Stimulated activated CD8-positive, alpha-beta memory T cell treated with anti-CD3 and anti-CD28 coated beads, Interleukin-4, amount 100 ng/mL, for 4 hours (primary cell): ENCODE measurements around the gene RAB40C.

ENCODE experiments used
- DNase-seq, 2 donors: peaks; one replicate each; pipeline ENCODE4 v3.0.0-alpha.2; 2020; ENCODE audit warnings: low read depth in 2 of 2, low spot score in 1 of 2

The RAB40C gene

DNA sequence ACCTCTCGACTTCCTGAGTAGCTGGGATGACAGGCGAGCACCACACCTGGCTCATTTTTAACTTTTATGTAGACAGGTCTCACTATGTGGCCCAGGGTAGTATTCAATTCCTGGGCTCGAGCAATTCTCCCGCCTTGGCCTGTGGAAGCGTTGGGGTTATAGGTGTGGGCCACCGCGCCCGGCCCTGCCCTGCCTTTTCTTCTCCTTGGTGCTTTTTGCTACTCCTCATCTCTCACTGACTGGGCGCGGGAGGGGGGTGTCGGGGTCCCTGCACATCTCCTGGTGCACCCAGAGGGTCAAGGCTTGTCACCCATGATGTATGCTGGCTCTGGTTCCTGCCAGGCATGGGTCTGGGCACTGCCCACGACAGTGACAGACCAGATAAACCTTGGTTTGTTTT is 54.7 kb downstream of the RAB40C start:
- DNase-seq, result no peak

DNA sequence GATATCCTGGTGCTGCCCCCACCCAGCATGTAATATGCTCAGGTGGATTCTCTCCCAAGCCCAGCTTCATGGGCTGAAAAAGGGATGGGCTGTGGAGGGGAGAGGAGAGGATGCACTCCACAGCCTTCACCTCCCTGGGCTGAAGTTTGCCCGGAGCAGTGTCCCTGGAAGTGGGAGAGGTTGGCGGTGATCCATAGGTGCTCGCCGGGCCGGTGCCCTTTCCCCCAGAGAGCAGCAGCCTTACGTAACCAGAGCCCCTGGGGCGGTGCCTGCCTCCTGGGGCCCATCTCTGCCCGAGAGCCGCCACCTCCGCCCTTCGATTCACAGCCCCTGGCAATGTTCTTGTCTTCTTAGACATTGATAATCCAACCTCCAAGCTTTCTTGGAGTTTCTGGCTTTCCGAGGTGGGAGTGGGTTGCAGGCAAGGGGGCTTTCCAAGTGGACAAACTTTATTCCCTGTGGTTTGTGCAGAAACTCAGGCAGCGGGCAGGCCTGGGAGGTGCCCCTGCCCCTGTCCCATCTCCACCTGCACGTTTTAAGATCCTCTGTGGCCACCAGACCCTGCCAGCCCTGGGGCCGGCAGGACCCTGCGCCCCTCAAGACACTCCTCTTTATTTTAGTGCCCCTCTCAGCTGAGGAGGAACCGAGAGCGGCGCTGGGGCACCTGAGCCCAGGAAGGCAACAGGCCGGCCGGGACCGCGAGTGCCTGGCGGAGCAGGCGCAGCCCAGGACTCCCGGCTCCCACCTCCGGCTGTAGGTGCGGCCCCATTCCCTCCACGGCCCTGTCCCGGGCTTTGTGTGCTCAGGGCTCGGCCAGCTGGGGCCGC is 56.2 kb downstream of the RAB40C start:
- no peak for DNase-seq

DNA sequence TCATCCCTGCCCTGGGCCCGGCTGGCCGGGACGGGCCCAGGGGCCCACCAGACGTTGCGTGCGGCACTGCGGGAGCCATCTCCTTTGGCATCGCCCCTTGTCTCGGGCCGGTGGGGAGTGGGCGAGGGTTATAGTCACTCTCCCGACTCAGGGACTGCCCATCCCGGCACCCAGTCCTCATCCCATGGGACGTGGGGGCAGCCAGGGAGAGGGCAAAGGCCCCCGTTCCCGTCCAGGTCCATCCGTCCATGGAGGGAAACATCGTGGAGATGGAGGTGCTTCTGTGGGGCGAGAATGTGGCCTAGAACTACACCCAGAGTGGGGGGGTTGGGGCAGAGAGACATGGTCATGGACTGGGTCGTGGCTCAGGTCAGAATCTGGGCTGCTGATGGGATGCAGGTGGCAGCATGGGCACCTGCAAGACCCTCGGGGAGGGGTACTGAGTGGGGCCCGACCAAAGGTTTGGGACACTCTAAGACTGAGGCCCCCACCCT is 56.9 kb downstream of the RAB40C start:
- DNase-seq, result no peak

DNA sequence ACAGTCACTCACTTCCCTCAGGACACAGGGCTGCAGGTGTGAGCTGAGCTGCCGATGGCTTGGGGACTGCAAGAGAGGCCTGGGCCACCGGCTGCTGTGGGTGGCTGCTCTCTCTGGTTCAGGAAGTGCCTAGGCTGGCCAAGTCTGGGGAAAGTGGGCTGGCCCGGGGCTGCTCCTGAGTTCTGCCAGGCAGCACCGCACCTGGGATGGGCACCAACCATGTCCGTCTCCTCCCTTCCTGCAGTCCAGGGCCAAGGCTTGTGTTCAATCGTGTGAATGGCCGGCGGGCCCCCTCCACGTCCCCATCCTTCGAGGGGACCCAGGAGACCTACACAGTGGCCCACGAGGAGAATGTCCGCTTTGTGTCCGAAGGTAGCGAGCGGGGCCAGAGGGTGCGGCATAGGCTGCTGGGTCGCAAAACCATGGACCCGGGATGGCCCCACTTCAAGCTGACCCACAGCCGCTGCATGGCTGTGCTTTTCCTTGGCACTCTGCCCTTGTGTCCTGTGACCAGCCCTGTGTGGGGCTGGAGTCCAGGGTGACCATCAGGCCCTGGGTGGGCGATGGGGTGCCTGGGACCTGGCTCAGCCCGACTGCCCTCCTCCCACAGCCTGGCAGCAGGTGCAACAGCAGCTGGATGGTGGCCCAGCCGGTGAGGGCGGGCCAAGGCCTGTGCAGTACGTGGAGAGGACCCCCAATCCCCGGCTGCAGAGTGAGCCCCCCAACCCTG is 57.5 kb downstream of the RAB40C start:
- no peak for DNase-seq

DNA sequence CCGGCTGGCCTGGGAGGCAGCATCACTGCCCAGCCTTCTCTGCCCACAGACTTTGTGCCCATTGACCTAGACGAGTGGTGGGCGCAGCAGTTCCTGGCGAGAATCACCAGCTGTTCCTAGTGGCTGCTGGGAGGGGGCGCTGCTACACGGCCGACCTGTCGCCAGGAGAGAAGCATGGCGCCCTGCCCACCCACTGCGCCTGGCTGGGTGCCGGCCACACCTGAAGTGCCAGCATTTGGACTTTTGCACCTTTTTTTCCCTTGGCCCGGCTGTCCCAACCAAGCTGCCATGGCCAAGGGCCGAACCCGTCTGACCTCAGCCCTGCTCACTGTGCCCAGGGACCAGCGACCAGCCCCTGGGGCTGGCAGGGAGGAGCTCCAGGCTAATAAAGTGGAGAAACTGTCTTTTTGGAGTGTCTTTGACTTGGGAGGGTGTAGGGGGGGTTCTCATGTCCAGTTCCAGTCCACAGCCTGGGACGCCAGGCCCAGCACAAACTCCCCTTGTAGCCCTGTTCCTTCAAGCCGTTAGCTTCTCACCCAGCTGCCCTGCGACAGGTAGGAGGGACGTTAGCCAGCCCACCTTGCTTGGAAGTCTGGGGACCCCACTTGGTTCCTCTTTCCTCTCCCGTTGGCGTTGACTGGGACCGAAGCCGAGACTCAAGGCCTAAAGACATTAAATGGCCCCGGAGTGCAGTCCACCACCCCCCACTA is 58.4 kb downstream of the RAB40C start:
- DNase-seq, result no peak

GRCh38 chr16:648781-649589 is 59.1 kb downstream of the RAB40C start, which contains the start of gene WDR90:
TSS of gene WDR90 (plus strand) at chr16:649365. CDS start at chr16:649417, 52 bp downstream.
- DNase-seq, result peak; percentile 86 to 87

GRCh38 chr16:649631-650030 is 59.8 kb downstream of the RAB40C start:
- DNase-seq, result no peak

DNA sequence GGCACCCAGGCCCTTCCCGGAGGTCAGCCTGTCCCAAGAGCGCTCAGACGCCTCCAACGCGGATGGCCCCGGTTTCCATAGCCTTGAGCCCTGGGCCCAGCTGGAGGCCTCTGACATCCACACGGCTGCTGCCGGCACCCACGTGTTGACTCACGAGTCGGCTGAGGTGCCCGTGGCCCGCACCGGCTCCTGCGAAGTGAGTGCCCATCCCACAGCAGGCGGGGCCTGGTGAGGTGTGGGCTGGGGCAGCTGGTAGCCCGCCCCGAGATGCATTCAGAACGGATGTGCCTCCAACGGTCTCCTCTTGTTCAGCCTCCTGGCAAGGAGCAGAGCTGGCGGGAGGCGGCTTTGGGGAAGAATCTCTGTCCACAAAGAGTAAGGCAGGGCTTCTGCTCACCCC is 62.0 kb downstream of the RAB40C start:
- DNase-seq, result no peak

DNA sequence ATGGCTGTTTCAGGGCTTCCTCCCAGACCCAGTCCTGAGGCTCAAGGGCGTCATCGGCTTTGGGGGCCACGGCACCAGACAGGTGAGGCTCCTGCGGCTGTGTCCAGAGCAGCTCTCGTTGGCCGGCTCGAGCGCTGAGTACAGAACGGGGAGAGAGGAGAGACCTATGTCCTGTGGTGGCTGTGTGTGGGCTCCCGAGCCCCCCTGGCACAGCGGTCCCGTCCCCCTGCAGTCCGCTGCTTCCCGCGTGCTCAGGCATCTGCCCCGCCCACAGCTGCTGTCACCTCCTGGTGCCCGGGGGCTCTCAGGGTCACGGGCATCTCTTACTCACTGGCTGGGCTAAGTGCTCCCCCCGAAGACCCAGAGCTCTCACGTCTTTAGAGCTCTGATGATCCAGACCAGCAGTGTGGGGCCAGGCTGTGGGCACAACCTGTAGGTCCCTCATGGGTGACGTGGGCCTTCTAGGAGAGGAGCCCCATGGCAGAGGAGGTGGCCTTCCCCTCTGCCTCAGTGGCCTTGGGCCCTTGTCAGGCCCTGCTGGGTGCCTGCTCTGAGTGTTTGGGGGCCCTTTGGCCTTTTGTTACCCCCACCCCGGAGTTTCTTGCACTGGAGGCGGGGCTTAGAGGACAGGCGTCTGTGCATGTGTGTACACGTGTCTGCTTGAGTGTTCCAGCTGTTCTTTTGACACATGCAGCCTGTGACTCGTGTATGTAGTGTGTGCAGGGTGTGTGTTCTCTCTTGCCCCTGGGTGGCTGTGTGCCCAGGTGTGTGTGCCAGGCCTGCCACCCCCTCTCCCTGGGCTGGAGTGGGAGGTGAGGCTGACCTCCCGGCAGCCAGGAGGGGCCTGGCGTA is 62.8 kb downstream of the RAB40C start:
- no peak for DNase-seq

DNA sequence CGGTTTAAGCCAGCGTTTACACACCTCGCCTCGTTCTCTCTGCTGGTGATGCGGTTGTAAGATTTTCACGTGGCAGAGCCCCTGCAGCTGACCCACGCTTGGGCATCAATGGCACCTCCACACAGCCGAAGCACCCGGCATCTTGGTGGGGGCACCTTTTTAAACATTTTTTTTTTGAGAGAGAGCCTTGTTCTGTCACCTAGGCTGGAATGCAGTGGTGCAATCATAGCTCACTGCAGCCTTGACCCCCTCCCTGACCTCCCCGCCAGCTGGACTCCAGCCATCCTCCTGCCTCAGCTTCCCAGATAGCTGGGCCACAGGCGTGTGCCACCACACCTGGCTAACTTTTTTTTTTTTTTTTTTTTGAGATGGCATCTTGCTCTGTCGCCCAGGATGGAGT is 64.2 kb downstream of the RAB40C start:
- DNase-seq, result no peak

GRCh38 chr16:657487-657886 is 67.6 kb downstream of the RAB40C start:
- DNase-seq, result no peak

GRCh38 chr16:658679-659571 is 69.1 kb downstream of the RAB40C start:
- no peak for DNase-seq

DNA sequence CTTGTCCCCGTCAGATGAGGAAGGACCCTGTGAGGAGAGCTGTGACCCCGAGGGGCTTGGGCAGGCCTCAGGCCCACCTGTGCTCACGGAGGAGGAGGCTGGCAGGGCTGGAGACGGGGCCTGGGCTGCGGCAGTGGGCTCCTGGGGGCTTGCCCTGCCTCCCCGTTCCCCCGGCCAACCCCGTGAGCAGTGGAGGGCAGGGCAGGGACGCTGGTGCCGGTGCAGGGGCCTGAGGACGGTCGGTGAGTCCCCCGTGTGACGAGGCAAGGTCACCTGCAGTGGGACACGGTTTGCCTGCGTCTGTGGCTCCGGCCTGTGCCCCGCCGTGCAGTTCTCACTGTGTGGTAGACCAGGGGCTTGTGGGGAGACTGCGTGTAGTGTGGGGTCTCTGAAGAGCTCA is 69.8 kb downstream of the RAB40C start:
- DNase-seq, result no peak

- DNase-seq, result no peak
Measured at GRCh38 chr16:660132-660458, 70.2 kb downstream of the RAB40C start.

- DNase-seq, result peak in 1 of 2 donors; percentile 36
Measured at GRCh38 chr16:660459-661183, 70.8 kb downstream of the RAB40C start.

GRCh38 chr16:661184-661821 is 71.4 kb downstream of the RAB40C start:
- no peak for DNase-seq

GRCh38 chr16:662095-662494 is 72.2 kb downstream of the RAB40C start:
- no peak for DNase-seq

DNA sequence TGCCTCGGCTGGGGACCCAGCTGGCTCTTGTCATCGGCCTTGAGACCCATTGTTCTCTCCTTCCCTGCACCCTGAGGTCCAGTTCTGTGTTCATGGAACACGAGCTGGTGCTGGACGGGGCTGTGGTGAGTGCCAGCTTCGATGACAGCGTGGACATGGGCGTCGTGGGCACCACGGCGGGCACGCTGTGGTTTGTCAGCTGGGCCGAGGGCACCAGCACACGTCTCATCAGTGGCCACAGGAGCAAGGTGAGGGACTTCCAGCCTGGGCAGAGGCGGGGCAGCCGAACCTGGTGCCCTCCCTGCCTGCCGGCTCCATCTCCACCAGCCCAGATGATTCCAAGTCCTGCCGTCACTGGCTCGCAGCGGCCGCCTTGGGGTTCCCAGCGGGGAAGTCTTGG is 72.7 kb downstream of the RAB40C start:
- DNase-seq, result no peak
